Panc1 (cell line): ENCODE results near the gene SLC2A4RG. TPM values are rescaled to one million over a fixed set of nuclear protein-coding genes. Genes with fewer than 3 reads are reported as not detected.

ENCODE experiments used
- ATAC-seq: fragments of 200-7000 bp; cut with Tn5 transposase; 2 replicates; pipeline ENCODE4 v1.9.1; 2020; ENCODE audit warnings: mild to moderate bottlenecking, moderate library complexity
- BruUV-seq: library from RNA; stranded (reverse); fragments of 400-500 nt; replicated peaks from 2 replicates; lab custom pipeline; 2021; lab: Mats Ljungman, UMichigan
- CTCF ChIA-PET: fragments of 300-600 bp; sonication (Branson Sonifier 250); formaldehyde crosslinking; loops from one replicate; lab custom pipeline; 2022; ENCODE audit warnings: antibody characterized with exemption; lab: Charles Lee
- POLR2A ChIA-PET: fragments of 300-600 bp; sonication (Branson Sonifier 250); formaldehyde crosslinking; loops from one replicate; lab custom pipeline; 2022; ENCODE audit warnings: antibody characterized with exemption; lab: Charles Lee
- DNase-seq: peaks from one replicate; pipeline ENCODE4 v3.0.0-alpha.2; 2010; ENCODE audit warnings: low read depth, low spot score
- H3K27ac ChIP-seq: 2 replicates; pipeline ENCODE4 v1.5.1; 2011; ENCODE audit warnings: mild to moderate bottlenecking, low read length, inconsistent platforms
- H3K27me3 ChIP-seq: fragments of 200-500 bp; sonication (Bioruptor generic); 2 replicates; pipeline ENCODE4 v1.6.0; 2014; ENCODE audit warnings: low read length, inconsistent platforms; ENCODE audit not compliant: control insufficient read depth, insufficient read depth
- H3K36me3 ChIP-seq: fragments of 200-500 bp; sonication (Bioruptor generic); 2 replicates; pipeline ENCODE4 v1.5.1; 2014; ENCODE audit warnings: inconsistent platforms, mild to moderate bottlenecking, low read length, moderate library complexity; ENCODE audit not compliant: control insufficient read depth, insufficient read depth
- H3K4me1 ChIP-seq: 2 replicates; pipeline ENCODE4 v1.5.1; 2011; ENCODE audit warnings: inconsistent platforms, mild to moderate bottlenecking, low read length, moderate library complexity; ENCODE audit not compliant: control insufficient read depth, insufficient read depth
- H3K4me3 ChIP-seq, 2 experiments: 2 replicates each; pipeline ENCODE4 v1.5.1; 2011 to 2012; ENCODE audit warnings: low read depth in 2 of 2, low read length in 2 of 2, mild to moderate bottlenecking in 2 of 2, inconsistent platforms in 1 of 2, moderate library complexity in 1 of 2
- H3K9me3 ChIP-seq: fragments of 200-500 bp; sonication (Bioruptor generic); 2 replicates; pipeline ENCODE4 v1.5.1; 2014; ENCODE audit warnings: low read depth, mild to moderate bottlenecking, inconsistent platforms, low read length, moderate library complexity; ENCODE audit not compliant: control insufficient read depth, insufficient read depth
- POLR2AphosphoS5 ChIP-seq: IDR thresholded peaks from 2 replicates; pipeline ENCODE4 v1.6.1; 2012; ENCODE audit warnings: mild to moderate bottlenecking, low read depth, low read length, moderate library complexity
- REST ChIP-seq, 2 experiments: IDR thresholded peaks; 2 replicates each; pipeline ENCODE4 v1.6.1; 2011 to 2012; ENCODE audit warnings: low read depth in 2 of 2, control low read depth in 1 of 2, low read length in 1 of 2, mild to moderate bottlenecking in 1 of 2, moderate library complexity in 1 of 2; ENCODE audit not compliant: insufficient read depth in 1 of 2
- SIN3A ChIP-seq: IDR thresholded peaks from 2 replicates; pipeline ENCODE4 v1.6.1; 2012; ENCODE audit warnings: low read depth, mild to moderate bottlenecking, low read length, moderate library complexity, borderline replicate concordance; ENCODE audit not compliant: insufficient read depth
- TCF7L2 ChIP-seq: IDR thresholded peaks from 2 replicates; pipeline ENCODE4 v1.6.1; 2011; ENCODE audit warnings: mild to moderate bottlenecking, low read depth, low read length, inconsistent platforms
- in situ Hi-C: cut with HindIII; loops from 2 replicates; pipeline ENCODE4 v1.10.0; 2016; ENCODE audit warnings: low sequenced_read_pairs, low pct_unique_long_range_greater_than_20kb
- intact Hi-C: fragments of 100-400 bp; cut with micrococcal nuclease; formaldehyde crosslinking; loops from one replicate; pipeline ENCODE4 v1.10.0; 2022; ENCODE audit not compliant: unreplicated experiment
- total RNA-seq: library from RNA; stranded (reverse); gene quantifications from one replicate; pipeline ENCODE4 v1.2.1, GENCODE V29; 2021; ENCODE audit not compliant: unreplicated experiment
- TF ChIP-seq, protein P1 (sequence below): fragments of 450-650 bp; IDR thresholded peaks from 2 replicates; pipeline ENCODE4 v1.5.1; 2017; ENCODE audit warnings: mild to moderate bottlenecking

Gene SLC2A4RG
- total RNA-seq, 1 experiment from 2014 or later: 166 TPM

DNA sequence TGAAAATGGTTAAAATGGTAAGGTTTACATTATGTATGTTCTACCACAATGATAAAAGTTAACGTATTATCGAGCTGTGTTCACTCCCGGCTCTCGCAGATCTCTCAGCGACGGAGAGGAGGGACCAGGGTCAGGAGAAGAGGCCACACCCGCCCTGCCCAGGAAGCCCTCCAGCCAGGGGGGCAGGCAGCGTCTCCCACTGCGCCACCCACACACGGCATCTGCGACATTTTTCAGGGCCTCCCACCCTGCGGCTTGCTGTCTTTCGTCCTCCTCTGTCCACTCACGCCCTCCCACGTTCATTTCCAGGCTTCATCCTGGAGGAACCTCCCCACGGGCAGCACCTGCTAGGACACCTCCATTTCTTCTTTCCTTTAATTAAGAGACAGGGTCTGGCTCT is 48.2 kb downstream of the SLC2A4RG start:
- ATAC-seq: no peak
- Histone ChIP-seq H3K4me3 (no peak overlapping the region), H3K4me1 (no peaks in the 10 kb centered on the region), H3K27ac (no peak overlapping the region), H3K27me3 (no peaks in the 10 kb centered on the region), H3K36me3 (no peaks in the 10 kb centered on the region), H3K9me3 (no peaks in the 10 kb centered on the region)
- DNase-seq: no peak
- POLR2A ChIA-PET: interaction anchor here (0.6 kb wide), 1 partner anchor 50 kb away, joined by 3 read pairs; no protein-coding TSS in a partner anchor
- CTCF ChIA-PET: no interaction called here
- intact Hi-C loops: no loop called here
- no TSS peak for BruUV-seq
- TF ChIP-seq SIN3A (no peak), TCF7L2 (no peak), REST (IDR thresholded peaks at IDR 0.05; ENCODE audit: insufficient read depth in 1 of 2, low read depth in 2 of 2, low read length in 1 of 2) (no peak), POLR2AphosphoS5 (no peak)
- TF ChIP-seq, protein P1, sequence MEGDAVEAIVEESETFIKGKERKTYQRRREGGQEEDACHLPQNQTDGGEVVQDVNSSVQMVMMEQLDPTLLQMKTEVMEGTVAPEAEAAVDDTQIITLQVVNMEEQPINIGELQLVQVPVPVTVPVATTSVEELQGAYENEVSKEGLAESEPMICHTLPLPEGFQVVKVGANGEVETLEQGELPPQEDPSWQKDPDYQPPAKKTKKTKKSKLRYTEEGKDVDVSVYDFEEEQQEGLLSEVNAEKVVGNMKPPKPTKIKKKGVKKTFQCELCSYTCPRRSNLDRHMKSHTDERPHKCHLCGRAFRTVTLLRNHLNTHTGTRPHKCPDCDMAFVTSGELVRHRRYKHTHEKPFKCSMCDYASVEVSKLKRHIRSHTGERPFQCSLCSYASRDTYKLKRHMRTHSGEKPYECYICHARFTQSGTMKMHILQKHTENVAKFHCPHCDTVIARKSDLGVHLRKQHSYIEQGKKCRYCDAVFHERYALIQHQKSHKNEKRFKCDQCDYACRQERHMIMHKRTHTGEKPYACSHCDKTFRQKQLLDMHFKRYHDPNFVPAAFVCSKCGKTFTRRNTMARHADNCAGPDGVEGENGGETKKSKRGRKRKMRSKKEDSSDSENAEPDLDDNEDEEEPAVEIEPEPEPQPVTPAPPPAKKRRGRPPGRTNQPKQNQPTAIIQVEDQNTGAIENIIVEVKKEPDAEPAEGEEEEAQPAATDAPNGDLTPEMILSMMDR: no peak
- in situ Hi-C loops: no loop called here

GRCh38 chr20:63789836-63790571 is 50.4 kb downstream of the SLC2A4RG start:
- in situ Hi-C loops: no loop called here
- intact Hi-C loops: no loop called here
- POLR2A ChIA-PET: no interaction called here
- no peak overlapping the region for H3K27ac ChIP-seq
- TF ChIP-seq REST (IDR thresholded peaks at IDR 0.05; ENCODE audit: insufficient read depth in 1 of 2, low read depth in 2 of 2, low read length in 1 of 2): no peak
- TF ChIP-seq, protein P1: no peak
- no peak for TF ChIP-seq POLR2AphosphoS5
- TF ChIP-seq SIN3A: no peak
- no peak for TF ChIP-seq TCF7L2
- DNase-seq (no peak), ATAC-seq (no peak)
- no peaks in the 10 kb centered on the region for H3K27me3 ChIP-seq
- H3K4me3 ChIP-seq: no peak overlapping the region
- H3K4me1 ChIP-seq: no peaks in the 10 kb centered on the region
- CTCF ChIA-PET: interaction anchor here (0.6 kb wide), 1 partner anchor 338 kb away, joined by 13 read pairs; no protein-coding TSS in a partner anchor
- no peaks in the 10 kb centered on the region for H3K9me3 ChIP-seq
- H3K36me3 ChIP-seq: no peaks in the 10 kb centered on the region
- BruUV-seq: no TSS peak
